Left lung (tissue), 10 donors: ENCODE data around the gene ARHGEF38. TPM values are rescaled to one million over a fixed set of nuclear protein-coding genes. Genes with fewer than 3 reads are reported as not detected.
"Not testable (repeated sequence)": the region's sequence is repeated elsewhere in the genome, so short reads cannot be mapped to it uniquely, and the experiment has no call there.

Source experiments
- ATAC-seq: fragments of 200-7000 bp; cut with Tn5 transposase; one replicate; pipeline ENCODE4 v1.9.1; 2020; ENCODE audit warnings: moderate library complexity
- DNase-seq, 4 donors: peaks; one replicate each; pipeline ENCODE4 v3.0.0-alpha.2; 2013 to 2020
- H3K27ac ChIP-seq, 2 donors: fragments of 200-600 bp; sonication (generic) in 1 of 2; one replicate each; pipeline versions ENCODE4 v1.5.0 to v1.8.0; 2020 to 2021
- H3K27me3 ChIP-seq, 2 donors: fragments of 200-600 bp; sonication (generic) in 1 of 2; one replicate each; pipeline versions ENCODE4 v1.5.0 to v1.8.0; 2020 to 2021
- H3K36me3 ChIP-seq, 2 donors: fragments of 200-600 bp; sonication (generic) in 1 of 2; one replicate each; pipeline versions ENCODE4 v1.5.0 to v1.8.0; 2020 to 2021
- H3K4me1 ChIP-seq, 2 donors: fragments of 200-600 bp; one replicate each; pipeline ENCODE4 v1.8.0; 2021
- H3K4me3 ChIP-seq, 2 donors: fragments of 200-600 bp; sonication (generic) in 1 of 2; one replicate each; pipeline versions ENCODE4 v1.5.0 to v1.8.0; 2020 to 2021; ENCODE audit warnings: mild to moderate bottlenecking in 1 of 2
- H3K9me3 ChIP-seq, 2 donors: fragments of 200-600 bp; sonication (generic) in 1 of 2; one replicate each; pipeline versions ENCODE4 v1.5.0 to v1.8.0; 2020 to 2021
- intact Hi-C, 2 donors: fragments of 100-400 bp; cut with DNase I; formaldehyde crosslinking; loops; one replicate each; pipeline versions ENCODE4 v1.11.2 to v1.14.2; 2022
- polyA plus RNA-seq, 6 donors: library from polyadenylated mRNA; unstranded; fragments of 120-200 nt; gene quantifications; one replicate each; pipeline ENCODE4 v1.2.1, GENCODE V29; 2013; ENCODE audit not compliant: insufficient read length in 6 of 6
- total RNA-seq, 2 donors: library from RNA; stranded (reverse); fragmentation: NEBNext Ultra II Directional; extraction: Animal tissue kit (Norgen Biotek cat#: 25700); gene quantifications; one replicate each; pipeline ENCODE4 v1.2.1, GENCODE V29; 2021
- TF ChIP-seq, protein P1 (sequence below), 2 donors: fragments of 200-600 bp; sonication (generic) in 1 of 2; IDR thresholded peaks; one replicate each; pipeline versions ENCODE4 v1.5.0 to v1.8.0; 2021; ENCODE audit warnings: antibody characterized with exemption in 2 of 2
- donor health status: DM: no; HTN: yes; CAD: no.
- donor health status: DM: no; HTN: no; CAD: no.

The ARHGEF38 gene
- total and polyA plus RNA-seq, 8 donors = 5.0 to 12.1 (median 8.4) TPM

- peaks cover 0 to 5% of the 10 kb centered on the region in 2 donors for H3K4me1 ChIP-seq
- DNase-seq (peak in 3 of 4 donors; percentile 56 to 80 (median 68)), ATAC-seq (peak; percentile 89)
- TF ChIP-seq, protein P1, sequence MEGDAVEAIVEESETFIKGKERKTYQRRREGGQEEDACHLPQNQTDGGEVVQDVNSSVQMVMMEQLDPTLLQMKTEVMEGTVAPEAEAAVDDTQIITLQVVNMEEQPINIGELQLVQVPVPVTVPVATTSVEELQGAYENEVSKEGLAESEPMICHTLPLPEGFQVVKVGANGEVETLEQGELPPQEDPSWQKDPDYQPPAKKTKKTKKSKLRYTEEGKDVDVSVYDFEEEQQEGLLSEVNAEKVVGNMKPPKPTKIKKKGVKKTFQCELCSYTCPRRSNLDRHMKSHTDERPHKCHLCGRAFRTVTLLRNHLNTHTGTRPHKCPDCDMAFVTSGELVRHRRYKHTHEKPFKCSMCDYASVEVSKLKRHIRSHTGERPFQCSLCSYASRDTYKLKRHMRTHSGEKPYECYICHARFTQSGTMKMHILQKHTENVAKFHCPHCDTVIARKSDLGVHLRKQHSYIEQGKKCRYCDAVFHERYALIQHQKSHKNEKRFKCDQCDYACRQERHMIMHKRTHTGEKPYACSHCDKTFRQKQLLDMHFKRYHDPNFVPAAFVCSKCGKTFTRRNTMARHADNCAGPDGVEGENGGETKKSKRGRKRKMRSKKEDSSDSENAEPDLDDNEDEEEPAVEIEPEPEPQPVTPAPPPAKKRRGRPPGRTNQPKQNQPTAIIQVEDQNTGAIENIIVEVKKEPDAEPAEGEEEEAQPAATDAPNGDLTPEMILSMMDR (IDR thresholded peaks at IDR 0.05) = no peak
- no peaks in the 10 kb centered on the region for H3K27me3 ChIP-seq
- H3K4me3 ChIP-seq = no peak overlapping the region
- H3K36me3 ChIP-seq = peaks cover 0 to 51% of the 10 kb centered on the region in 2 donors
- peak overlapping the region; percentile 2 to 57 for H3K27ac ChIP-seq
- intact Hi-C loops = no loop called here
- H3K9me3 ChIP-seq = no peaks in the 10 kb centered on the region
These were observed 130.6 kb downstream of the ARHGEF38 start for GRCh38 chr4:105683038-105683437.

DNA sequence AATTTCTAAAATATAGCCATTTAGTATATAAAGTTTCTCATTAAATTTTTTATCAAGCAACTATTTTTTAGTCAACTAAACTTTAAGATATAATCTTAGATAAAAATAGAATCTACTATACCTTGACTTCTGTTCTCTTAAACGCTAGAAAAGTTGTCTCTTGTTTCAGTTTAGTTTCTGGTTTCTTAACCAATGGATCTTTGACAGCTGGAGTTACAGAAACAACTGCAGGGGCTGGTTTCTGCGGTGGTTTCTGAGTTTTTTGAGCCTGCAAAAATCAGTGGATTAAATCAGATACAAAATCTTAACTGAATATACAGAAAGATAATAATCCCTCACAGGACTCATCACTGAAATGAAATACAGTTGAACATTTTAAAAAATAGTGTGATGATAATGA lies 134.2 kb downstream of the ARHGEF38 start:
- Histone ChIP-seq H3K4me1 (peaks cover 0 to 5% of the 10 kb centered on the region in 2 donors), H3K27ac (no peak overlapping the region), H3K9me3 (no peaks in the 10 kb centered on the region), H3K36me3 (peaks cover 0 to 74% of the 10 kb centered on the region in 2 donors), H3K4me3 (no peak overlapping the region), H3K27me3 (no peaks in the 10 kb centered on the region)
- ATAC-seq (no peak), DNase-seq (no peak)
- TF ChIP-seq, protein P1 (IDR thresholded peaks at IDR 0.05) = no peak
- intact Hi-C loops = no loop called here

DNA sequence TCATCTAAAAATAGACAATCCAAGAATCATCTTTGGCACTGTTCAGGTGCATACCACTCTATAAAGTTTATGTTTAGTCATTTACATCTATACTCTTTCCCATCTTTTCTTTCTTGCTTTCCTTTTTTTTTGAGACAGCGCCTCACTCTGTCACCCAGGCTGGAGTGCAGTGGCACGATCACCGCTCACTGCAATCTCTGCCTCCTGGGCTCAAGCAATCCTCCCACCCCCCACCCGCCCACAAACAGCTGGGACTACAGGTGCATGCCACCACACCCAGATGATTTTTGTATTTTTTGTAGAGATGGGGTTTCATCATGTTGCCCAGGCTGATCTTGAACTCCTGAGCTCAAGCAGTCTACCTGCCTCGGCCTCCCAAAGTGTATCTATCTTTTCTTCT lies 142.4 kb downstream of the ARHGEF38 start:
- DNase-seq, ATAC-seq, H3K27me3 ChIP-seq, H3K9me3 ChIP-seq, H3K27ac ChIP-seq, intact Hi-C loops, H3K4me1 ChIP-seq, H3K4me3 ChIP-seq: not testable (repeated sequence)
- H3K36me3 ChIP-seq = peaks cover 0 to 47% of the 10 kb centered on the region in 2 donors

DNA sequence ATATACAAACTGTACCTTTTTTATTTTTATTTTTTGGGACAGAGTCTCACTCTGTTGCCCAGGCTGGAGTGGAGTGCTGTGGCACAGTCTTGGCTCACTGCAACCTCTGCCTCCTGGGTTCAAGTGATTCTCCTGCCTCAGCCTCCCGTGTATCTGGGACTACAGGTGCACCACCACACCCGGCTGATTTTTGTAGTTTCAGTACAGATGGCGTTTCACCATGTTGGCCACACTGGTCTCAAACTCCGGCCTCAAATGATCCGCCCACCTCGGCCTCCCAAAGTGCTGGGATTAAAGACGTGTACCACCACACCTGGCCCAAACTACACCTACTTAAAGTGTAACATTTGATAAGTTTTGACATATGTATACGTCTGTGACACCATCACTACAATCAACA lies 143.4 kb downstream of the ARHGEF38 start:
- H3K27ac ChIP-seq, ATAC-seq, DNase-seq, intact Hi-C loops, H3K4me1 ChIP-seq, H3K9me3 ChIP-seq, H3K4me3 ChIP-seq, H3K27me3 ChIP-seq: not testable (repeated sequence)
- peaks cover 0 to 41% of the 10 kb centered on the region in 2 donors for H3K36me3 ChIP-seq

- intact Hi-C loops = no loop called here
- Histone ChIP-seq H3K4me1 (no peaks in the 10 kb centered on the region), H3K9me3 (no peaks in the 10 kb centered on the region), H3K27me3 (no peaks in the 10 kb centered on the region), H3K27ac (no peak overlapping the region), H3K36me3 (peaks cover 0 to 25% of the 10 kb centered on the region in 2 donors), H3K4me3 (no peak overlapping the region)
- TF ChIP-seq, protein P1 (IDR thresholded peaks at IDR 0.05) = no peak
- peak; percentile 40 for ATAC-seq
- DNase-seq = no peak
These were observed 146.2 kb downstream of the ARHGEF38 start for GRCh38 chr4:105698607-105699006.

DNA sequence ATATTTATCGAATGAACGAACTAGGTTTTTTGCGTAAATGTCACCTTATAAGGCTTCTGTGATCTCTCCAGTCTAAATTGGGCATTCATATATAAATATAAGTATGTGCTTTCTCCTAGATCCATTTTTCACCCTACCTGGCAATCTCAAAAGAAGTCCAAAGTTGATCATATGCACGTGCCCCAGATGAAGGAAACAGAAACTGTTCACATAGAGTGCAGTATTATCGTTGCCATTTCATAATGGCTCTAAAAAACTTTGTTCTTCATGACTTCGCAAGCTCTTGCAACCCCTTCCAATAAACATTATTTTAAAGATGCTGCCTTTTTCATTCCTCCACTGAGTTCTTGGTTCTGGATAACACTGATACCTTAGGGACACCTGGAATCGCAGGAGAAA lies 155.4 kb downstream of the ARHGEF38 start:
- DNase-seq (no peak), ATAC-seq (peak; percentile 8)
- Histone ChIP-seq H3K4me1 (peaks cover 14 to 20% of the 10 kb centered on the region in 2 donors), H3K9me3 (no peaks in the 10 kb centered on the region), H3K4me3 (peak overlapping the region; percentile 71 to 84), H3K36me3 (no peaks in the 10 kb centered on the region), H3K27me3 (no peaks in the 10 kb centered on the region), H3K27ac (peak overlapping the region; percentile 87 to 89)
- intact Hi-C loops = no loop called here
- TF ChIP-seq, protein P1 (IDR thresholded peaks at IDR 0.05) = no peak
